K562 (cell line): ENCODE results near the gene SLC48A1. TPM values are rescaled to one million over a fixed set of nuclear protein-coding genes. Genes with fewer than 3 reads are reported as not detected.

Experiments used
- ATF1 ChIP-seq, 2 experiments: fragments of 450-650 bp in 1 of 2; IDR thresholded peaks; 2 replicates each; pipeline ENCODE4 v1.6.1; 2016; ENCODE audit warnings: missing compliant biosample characterization in 1 of 2, missing genetic modification characterization in 1 of 2
- CBX1 ChIP-seq: sonication (generic); IDR thresholded peaks from 2 replicates; pipeline ENCODE4 v1.6.1; 2016; ENCODE audit warnings: antibody characterized with exemption, low read depth, mild to moderate bottlenecking
- DMBX1 ChIP-seq: fragments of 250-450 bp; sonication (Bioruptor Pico); IDR thresholded peaks from 2 replicates; pipeline ENCODE4 v1.8.0; 2022; ENCODE audit warnings: inconsistent platforms, mild to moderate bottlenecking, moderate library complexity, borderline replicate concordance
- GABPB1 ChIP-seq: sonication (generic); formaldehyde crosslinking; IDR thresholded peaks from 2 replicates; pipeline ENCODE4 v1.8.0; 2022; ENCODE audit warnings: mild to moderate bottlenecking, missing genetic modification reagents
- HLTF ChIP-seq: fragments of 450-650 bp; IDR thresholded peaks from 2 replicates; pipeline ENCODE4 v1.6.1; 2016
- MAFF ChIP-seq: IDR thresholded peaks from 2 replicates; pipeline ENCODE4 v1.6.1; 2012; ENCODE audit warnings: low read length, improper control_type of control experiment
- MCM5 ChIP-seq: fragments of 450-650 bp; IDR thresholded peaks from 2 replicates; pipeline ENCODE4 v1.6.1; 2016; ENCODE audit warnings: low read depth
- POU5F1 ChIP-seq: fragments of 150-350 bp; IDR thresholded peaks from 2 replicates; pipeline ENCODE4 v1.6.1; 2014; ENCODE audit warnings: borderline replicate concordance, low read length, low read depth, mild to moderate bottlenecking; ENCODE audit not compliant: partially characterized antibody
- PTRF ChIP-seq: fragments of 450-650 bp; IDR thresholded peaks from 2 replicates; pipeline ENCODE4 v1.6.1; 2016; ENCODE audit warnings: mild to moderate bottlenecking, missing genetic modification characterization, missing compliant biosample characterization
- ZNF184 ChIP-seq: sonication (generic); formaldehyde crosslinking; IDR thresholded peaks from 2 replicates; pipeline ENCODE4 v1.5.0; 2020; ENCODE audit warnings: missing genetic modification reagents
- ZNF197 ChIP-seq: fragments of 200-800 bp; sonication (Bioruptor generic); IDR thresholded peaks from 2 replicates; pipeline ENCODE4 v1.6.1; 2016; ENCODE audit warnings: low read depth, missing genetic modification characterization, missing compliant biosample characterization
- ZNF239 ChIP-seq: fragments of 250-450 bp; sonication (Bioruptor Pico); IDR thresholded peaks from 2 replicates; pipeline ENCODE4 v1.4.0; 2020; ENCODE audit warnings: mild to moderate bottlenecking
- ZNF644 ChIP-seq: fragments of 200-800 bp; sonication (Bioruptor generic); IDR thresholded peaks from 2 replicates; pipeline ENCODE4 v1.6.1; 2016; ENCODE audit warnings: low read depth, missing genetic modification characterization, missing compliant biosample characterization
- polyA plus RNA-seq, 8 experiments: library from polyadenylated mRNA; depleted of rRNA in 4 of 8; stranded (reverse) in 5 of 8; unstranded in 3 of 8; fragments of >200 nt; fragmentation: Nextera tagmentation in 2 of 8; fragmentation: Illumina TruSeq in 1 of 8; extraction: Ambion mirVana in 2 of 8; extraction: Trizol in 1 of 8; gene quantifications; 2 replicates each; pipeline versions ENCODE4 v1.2.1 to v1.2.3, GENCODE V29; 2011 to 2014; ENCODE audit warnings: inconsistent platforms in 1 of 8, missing spikeins in 1 of 8
- total RNA-seq, 7 experiments: library from RNA; depleted of rRNA in 6 of 7; stranded (reverse); fragments of >200 nt in 6 of 7; fragmentation: Illumina TruSeq in 2 of 7; extraction: Trizol in 2 of 7; gene quantifications; 2 replicates each; pipeline versions ENCODE4 v1.2.1 to v1.2.3, GENCODE V29; 2011 to 2021; ENCODE audit warnings: low replicate concordance in 1 of 7
- TF ChIP-seq, protein P1 (sequence below): sonication (generic); formaldehyde crosslinking; IDR thresholded peaks from 2 replicates; pipeline ENCODE4 v1.8.0; 2022; ENCODE audit warnings: mild to moderate bottlenecking, missing genetic modification reagents
- TF ChIP-seq, protein P2 (sequence below): fragments of 250-450 bp; sonication (Bioruptor Pico); IDR thresholded peaks from 2 replicates; pipeline ENCODE4 v1.4.0; 2020
- TF ChIP-seq, protein P3 (sequence below): fragments of 450-650 bp; formaldehyde crosslinking; IDR thresholded peaks from 2 replicates; pipeline ENCODE4 v1.4.0; 2022; ENCODE audit warnings: missing genetic modification characterization
- TF ChIP-seq, protein P4 (sequence below): sonication (generic); formaldehyde crosslinking; IDR thresholded peaks from 2 replicates; pipeline ENCODE4 v1.8.0; 2022; ENCODE audit warnings: mild to moderate bottlenecking, missing genetic modification reagents

The SLC48A1 gene
- total and polyA plus RNA-seq, 9 of the 15 experiments (the other 6 are each of a cell fraction or from before 2014, with no cell fraction given), result 10.7 to 37.5 (median 18.7) TPM

DNA sequence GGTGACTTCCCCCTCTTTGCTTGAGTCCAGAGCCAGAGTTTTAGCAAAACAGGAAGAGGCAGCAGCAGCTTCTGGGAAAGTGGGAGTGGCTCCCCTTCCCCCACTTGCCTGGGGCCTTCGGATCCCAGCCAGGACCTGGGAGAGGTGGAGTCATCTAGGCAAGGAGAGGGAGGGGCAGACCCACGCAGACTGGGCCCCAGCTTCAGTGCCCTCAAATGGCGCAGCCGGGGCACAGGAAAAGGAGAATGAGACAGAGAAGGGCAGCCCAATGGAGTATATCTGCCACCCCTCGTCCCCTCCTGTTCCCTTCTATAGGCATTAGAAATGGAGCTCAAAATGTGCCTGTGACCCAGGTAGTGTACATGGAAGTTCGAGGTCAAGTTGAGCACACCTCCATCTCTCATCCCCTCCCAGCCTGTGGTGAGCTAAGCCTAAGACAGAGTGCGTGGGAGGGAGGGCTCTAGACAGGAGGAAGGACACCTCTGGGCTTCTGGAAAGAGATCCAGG is 56.0 kb downstream of the SLC48A1 start (continued):
- TF ChIP-seq GABPB1 (CRISPR knock-in tag) (no peak), ZNF197 (CRISPR knock-in tag) (no peak), MCM5 (no peak), POU5F1 (no peak), ZNF644 (tag) (peak; percentile 27; the same call in 1 of the 2 replicates), PTRF (tag) (no peak), ATF1 (CRISPR knock-in tag; IDR thresholded peaks at IDR 0.05) (no peak), ATF1 (tag; IDR thresholded peaks at IDR 0.05) (peak; percentile 69), ZNF184 (CRISPR knock-in tag) (no peak), HLTF (no peak), CBX1 (no peak), MAFF (no peak), ZNF239 (CRISPR knock-in tag) (no peak), DMBX1 (CRISPR knock-in tag) (peak; percentile 47; the same call in 1 of the 2 replicates)
- TF ChIP-seq, protein P1, sequence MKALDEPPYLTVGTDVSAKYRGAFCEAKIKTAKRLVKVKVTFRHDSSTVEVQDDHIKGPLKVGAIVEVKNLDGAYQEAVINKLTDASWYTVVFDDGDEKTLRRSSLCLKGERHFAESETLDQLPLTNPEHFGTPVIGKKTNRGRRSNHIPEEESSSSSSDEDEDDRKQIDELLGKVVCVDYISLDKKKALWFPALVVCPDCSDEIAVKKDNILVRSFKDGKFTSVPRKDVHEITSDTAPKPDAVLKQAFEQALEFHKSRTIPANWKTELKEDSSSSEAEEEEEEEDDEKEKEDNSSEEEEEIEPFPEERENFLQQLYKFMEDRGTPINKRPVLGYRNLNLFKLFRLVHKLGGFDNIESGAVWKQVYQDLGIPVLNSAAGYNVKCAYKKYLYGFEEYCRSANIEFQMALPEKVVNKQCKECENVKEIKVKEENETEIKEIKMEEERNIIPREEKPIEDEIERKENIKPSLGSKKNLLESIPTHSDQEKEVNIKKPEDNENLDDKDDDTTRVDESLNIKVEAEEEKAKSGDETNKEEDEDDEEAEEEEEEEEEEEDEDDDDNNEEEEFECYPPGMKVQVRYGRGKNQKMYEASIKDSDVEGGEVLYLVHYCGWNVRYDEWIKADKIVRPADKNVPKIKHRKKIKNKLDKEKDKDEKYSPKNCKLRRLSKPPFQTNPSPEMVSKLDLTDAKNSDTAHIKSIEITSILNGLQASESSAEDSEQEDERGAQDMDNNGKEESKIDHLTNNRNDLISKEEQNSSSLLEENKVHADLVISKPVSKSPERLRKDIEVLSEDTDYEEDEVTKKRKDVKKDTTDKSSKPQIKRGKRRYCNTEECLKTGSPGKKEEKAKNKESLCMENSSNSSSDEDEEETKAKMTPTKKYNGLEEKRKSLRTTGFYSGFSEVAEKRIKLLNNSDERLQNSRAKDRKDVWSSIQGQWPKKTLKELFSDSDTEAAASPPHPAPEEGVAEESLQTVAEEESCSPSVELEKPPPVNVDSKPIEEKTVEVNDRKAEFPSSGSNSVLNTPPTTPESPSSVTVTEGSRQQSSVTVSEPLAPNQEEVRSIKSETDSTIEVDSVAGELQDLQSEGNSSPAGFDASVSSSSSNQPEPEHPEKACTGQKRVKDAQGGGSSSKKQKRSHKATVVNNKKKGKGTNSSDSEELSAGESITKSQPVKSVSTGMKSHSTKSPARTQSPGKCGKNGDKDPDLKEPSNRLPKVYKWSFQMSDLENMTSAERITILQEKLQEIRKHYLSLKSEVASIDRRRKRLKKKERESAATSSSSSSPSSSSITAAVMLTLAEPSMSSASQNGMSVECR (CRISPR knock-in tag), result no peak
- TF ChIP-seq, protein P2, sequence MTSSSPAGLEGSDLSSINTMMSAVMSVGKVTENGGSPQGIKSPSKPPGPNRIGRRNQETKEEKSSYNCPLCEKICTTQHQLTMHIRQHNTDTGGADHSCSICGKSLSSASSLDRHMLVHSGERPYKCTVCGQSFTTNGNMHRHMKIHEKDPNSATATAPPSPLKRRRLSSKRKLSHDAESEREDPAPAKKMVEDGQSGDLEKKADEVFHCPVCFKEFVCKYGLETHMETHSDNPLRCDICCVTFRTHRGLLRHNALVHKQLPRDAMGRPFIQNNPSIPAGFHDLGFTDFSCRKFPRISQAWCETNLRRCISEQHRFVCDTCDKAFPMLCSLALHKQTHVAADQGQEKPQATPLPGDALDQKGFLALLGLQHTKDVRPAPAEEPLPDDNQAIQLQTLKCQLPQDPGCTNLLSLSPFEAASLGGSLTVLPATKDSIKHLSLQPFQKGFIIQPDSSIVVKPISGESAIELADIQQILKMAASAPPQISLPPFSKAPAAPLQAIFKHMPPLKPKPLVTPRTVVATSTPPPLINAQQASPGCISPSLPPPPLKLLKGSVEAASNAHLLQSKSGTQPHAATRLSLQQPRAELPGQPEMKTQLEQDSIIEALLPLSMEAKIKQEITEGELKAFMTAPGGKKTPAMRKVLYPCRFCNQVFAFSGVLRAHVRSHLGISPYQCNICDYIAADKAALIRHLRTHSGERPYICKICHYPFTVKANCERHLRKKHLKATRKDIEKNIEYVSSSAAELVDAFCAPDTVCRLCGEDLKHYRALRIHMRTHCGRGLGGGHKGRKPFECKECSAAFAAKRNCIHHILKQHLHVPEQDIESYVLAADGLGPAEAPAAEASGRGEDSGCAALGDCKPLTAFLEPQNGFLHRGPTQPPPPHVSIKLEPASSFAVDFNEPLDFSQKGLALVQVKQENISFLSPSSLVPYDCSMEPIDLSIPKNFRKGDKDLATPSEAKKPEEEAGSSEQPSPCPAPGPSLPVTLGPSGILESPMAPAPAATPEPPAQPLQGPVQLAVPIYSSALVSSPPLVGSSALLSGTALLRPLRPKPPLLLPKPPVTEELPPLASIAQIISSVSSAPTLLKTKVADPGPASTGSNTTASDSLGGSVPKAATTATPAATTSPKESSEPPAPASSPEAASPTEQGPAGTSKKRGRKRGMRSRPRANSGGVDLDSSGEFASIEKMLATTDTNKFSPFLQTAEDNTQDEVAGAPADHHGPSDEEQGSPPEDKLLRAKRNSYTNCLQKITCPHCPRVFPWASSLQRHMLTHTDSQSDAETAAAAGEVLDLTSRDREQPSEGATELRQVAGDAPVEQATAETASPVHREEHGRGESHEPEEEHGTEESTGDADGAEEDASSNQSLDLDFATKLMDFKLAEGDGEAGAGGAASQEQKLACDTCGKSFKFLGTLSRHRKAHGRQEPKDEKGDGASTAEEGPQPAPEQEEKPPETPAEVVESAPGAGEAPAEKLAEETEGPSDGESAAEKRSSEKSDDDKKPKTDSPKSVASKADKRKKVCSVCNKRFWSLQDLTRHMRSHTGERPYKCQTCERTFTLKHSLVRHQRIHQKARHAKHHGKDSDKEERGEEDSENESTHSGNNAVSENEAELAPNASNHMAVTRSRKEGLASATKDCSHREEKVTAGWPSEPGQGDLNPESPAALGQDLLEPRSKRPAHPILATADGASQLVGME (CRISPR knock-in tag), result no peak
- TF ChIP-seq, protein P3, sequence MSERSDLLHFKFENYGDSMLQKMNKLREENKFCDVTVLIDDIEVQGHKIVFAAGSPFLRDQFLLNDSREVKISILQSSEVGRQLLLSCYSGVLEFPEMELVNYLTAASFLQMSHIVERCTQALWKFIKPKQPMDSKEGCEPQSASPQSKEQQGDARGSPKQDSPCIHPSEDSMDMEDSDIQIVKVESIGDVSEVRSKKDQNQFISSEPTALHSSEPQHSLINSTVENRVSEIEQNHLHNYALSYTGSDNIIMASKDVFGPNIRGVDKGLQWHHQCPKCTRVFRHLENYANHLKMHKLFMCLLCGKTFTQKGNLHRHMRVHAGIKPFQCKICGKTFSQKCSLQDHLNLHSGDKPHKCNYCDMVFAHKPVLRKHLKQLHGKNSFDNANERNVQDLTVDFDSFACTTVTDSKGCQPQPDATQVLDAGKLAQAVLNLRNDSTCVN, result no peak
- TF ChIP-seq, protein P4, sequence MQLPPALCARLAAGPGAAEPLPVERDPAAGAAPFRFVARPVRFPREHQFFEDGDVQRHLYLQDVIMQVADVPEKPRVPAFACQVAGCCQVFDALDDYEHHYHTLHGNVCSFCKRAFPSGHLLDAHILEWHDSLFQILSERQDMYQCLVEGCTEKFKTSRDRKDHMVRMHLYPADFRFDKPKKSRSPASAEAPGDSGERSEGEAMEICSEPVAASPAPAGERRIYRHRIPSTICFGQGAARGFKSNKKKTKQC, result no peak
